HL-60 (cell line): ENCODE measurements around the gene C5orf52.
"Not testable (repeated sequence)": the region's sequence is repeated elsewhere in the genome, so short reads cannot be mapped to it uniquely, and the experiment has no call there.

Source experiments
- DNase-seq, 2 experiments: peaks; one replicate each; pipeline ENCODE4 v3.0.0-alpha.2; 2010 to 2020; ENCODE audit warnings: low read depth in 1 of 2, low spot score in 1 of 2
- H3K27ac ChIP-seq: fragments of 250-450 bp; sonication (Bioruptor Pico); replicated peaks from 2 replicates; pipeline ENCODE4 v1.5.1; 2020; ENCODE audit warnings: mild to moderate bottlenecking, moderate library complexity
- H3K27me3 ChIP-seq: fragments of 250-450 bp; sonication (Bioruptor Pico); 2 replicates; pipeline ENCODE4 v1.5.1; 2021; ENCODE audit warnings: mild to moderate bottlenecking, moderate library complexity; ENCODE audit not compliant: insufficient read depth, poor library complexity, severe bottlenecking
- H3K4me3 ChIP-seq: replicated peaks from 2 replicates; pipeline ENCODE4 v1.5.1; 2011; ENCODE audit warnings: mild to moderate bottlenecking, control low read depth, low read length; ENCODE audit not compliant: insufficient read depth
- GABPA ChIP-seq: IDR thresholded peaks from 2 replicates; pipeline ENCODE4 v1.6.1; 2012; ENCODE audit warnings: low read depth
- POLR2AphosphoS5 ChIP-seq: IDR thresholded peaks from 2 replicates; pipeline ENCODE4 v1.6.1; 2012; ENCODE audit warnings: low read depth
- SPI1 ChIP-seq: IDR thresholded peaks from 2 replicates; pipeline ENCODE4 v1.6.1; 2012; ENCODE audit warnings: low read depth, mild to moderate bottlenecking, borderline replicate concordance
- TF ChIP-seq, protein P1 (sequence below): IDR thresholded peaks from 2 replicates; pipeline ENCODE4 v1.6.1; 2012; ENCODE audit warnings: low read depth; ENCODE audit not compliant: insufficient replicate concordance
- TF ChIP-seq, protein P2 (sequence below): IDR thresholded peaks from one replicate; pipeline ENCODE4 v1.5.1; 2011; ENCODE audit warnings: low read length, control low read depth, inconsistent platforms; ENCODE audit not compliant: insufficient read depth

C5orf52 gene

DNA sequence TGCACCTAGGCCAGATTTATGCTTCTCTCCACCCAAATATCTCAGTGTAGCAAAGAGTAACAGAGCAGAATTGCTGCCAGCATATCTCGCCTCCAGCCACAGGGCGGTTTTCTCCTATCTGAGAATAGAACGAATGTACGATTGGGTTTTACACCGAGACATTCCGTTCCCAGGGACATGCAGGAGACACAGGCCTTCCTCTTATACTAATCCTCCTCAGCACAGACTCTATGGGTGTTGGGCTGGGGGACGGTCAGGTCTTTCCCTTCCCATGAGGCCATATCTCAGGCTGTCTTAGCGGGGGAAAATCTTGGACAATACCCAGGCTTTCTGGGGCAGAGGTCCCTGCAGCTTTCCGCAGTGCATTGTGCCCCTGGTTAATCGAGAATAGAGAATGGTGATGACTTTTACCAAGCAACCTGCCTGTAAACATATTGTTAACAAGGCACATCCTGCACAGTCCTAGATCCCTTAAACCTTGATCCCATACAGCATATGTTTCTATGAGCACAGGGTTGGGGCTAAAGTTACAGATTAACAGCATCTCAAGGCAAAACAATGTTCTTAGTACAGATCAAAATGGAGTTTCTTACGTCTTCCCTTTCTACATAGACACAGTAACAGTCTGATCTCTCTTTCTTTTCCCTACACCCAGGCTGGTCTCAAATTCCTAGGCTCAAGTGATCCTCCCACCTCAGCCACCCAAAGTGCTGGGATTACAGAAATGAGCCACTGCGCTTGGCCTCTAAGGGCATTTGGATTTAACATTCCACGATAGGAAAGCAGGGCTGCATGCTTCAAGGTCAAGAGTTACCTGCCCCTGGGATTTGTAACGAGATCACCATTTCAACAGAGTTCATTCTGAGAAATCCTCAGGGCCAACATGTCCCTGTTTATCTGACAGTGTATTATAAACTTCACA is 15.2 kb downstream of the C5orf52 start:
- not testable (repeated sequence) for DNase-seq, H3K27me3 ChIP-seq, H3K4me3 ChIP-seq, H3K27ac ChIP-seq

DNA sequence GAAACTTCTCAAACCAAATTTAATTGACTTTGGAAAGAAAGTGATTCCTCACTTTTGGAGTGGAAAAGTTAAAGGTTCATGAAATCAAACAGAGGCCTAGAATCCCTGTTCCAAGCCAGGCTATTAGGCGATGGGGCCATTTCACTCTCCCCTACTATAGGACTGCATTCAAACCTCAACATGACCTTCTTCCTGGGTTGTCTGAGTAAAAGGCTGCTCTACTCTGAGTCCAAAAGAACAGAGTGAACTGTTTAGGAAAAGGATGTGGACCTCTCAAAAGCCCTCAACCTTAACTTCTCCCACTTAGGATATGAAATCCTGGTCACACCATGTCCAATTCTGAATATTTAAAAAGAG is 15.8 kb downstream of the C5orf52 start:
- TF ChIP-seq POLR2AphosphoS5 (no peak), SPI1 (no peak), GABPA (no peak)
- TF ChIP-seq, protein P1, sequence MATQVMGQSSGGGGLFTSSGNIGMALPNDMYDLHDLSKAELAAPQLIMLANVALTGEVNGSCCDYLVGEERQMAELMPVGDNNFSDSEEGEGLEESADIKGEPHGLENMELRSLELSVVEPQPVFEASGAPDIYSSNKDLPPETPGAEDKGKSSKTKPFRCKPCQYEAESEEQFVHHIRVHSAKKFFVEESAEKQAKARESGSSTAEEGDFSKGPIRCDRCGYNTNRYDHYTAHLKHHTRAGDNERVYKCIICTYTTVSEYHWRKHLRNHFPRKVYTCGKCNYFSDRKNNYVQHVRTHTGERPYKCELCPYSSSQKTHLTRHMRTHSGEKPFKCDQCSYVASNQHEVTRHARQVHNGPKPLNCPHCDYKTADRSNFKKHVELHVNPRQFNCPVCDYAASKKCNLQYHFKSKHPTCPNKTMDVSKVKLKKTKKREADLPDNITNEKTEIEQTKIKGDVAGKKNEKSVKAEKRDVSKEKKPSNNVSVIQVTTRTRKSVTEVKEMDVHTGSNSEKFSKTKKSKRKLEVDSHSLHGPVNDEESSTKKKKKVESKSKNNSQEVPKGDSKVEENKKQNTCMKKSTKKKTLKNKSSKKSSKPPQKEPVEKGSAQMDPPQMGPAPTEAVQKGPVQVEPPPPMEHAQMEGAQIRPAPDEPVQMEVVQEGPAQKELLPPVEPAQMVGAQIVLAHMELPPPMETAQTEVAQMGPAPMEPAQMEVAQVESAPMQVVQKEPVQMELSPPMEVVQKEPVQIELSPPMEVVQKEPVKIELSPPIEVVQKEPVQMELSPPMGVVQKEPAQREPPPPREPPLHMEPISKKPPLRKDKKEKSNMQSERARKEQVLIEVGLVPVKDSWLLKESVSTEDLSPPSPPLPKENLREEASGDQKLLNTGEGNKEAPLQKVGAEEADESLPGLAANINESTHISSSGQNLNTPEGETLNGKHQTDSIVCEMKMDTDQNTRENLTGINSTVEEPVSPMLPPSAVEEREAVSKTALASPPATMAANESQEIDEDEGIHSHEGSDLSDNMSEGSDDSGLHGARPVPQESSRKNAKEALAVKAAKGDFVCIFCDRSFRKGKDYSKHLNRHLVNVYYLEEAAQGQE, result no peak
- TF ChIP-seq, protein P2, sequence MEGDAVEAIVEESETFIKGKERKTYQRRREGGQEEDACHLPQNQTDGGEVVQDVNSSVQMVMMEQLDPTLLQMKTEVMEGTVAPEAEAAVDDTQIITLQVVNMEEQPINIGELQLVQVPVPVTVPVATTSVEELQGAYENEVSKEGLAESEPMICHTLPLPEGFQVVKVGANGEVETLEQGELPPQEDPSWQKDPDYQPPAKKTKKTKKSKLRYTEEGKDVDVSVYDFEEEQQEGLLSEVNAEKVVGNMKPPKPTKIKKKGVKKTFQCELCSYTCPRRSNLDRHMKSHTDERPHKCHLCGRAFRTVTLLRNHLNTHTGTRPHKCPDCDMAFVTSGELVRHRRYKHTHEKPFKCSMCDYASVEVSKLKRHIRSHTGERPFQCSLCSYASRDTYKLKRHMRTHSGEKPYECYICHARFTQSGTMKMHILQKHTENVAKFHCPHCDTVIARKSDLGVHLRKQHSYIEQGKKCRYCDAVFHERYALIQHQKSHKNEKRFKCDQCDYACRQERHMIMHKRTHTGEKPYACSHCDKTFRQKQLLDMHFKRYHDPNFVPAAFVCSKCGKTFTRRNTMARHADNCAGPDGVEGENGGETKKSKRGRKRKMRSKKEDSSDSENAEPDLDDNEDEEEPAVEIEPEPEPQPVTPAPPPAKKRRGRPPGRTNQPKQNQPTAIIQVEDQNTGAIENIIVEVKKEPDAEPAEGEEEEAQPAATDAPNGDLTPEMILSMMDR, result no peak
- H3K27me3 ChIP-seq, result no peaks in the 10 kb centered on the region
- no peak for DNase-seq
- H3K27ac ChIP-seq, result no peak overlapping the region
- H3K4me3 ChIP-seq, result no peak overlapping the region

DNA sequence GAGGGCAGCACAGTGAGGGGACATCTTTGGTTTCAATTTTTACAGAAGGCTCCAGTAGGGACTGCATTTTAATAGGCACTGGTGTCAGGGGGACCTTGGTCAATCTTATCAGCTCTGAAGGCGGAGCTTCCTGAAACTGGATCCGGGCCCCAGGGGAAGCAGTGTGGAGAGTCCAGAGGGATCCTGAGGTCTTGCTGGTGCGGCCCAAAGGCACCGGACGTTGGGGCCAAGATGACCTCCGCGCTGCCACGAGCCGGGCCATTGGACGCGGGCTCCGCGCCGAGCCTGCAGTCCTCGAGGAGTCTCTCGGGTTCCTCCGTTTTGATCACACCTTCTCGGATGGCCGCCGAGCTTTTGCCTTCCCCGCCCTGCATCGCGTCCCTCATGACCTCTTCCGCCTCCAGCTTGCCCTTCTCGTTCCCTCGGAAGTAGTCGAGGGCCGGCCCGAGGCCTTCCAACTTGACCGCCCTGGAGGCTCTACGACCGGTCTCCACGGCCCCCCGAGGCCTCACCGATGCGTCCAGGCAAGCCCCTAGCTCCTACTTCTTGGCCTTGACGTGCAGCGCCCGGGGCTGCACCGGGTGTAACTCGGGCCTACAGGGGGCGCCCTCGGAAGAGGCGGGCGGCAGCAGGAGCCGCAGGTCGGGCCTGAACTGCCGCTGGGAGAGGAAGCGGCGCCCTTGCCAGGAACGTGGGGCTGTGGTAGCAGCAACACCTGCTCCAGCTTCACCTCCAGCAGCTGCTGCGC is 18.8 kb downstream of the C5orf52 start:
- TF ChIP-seq, protein P2, result no peak
- no peak for TF ChIP-seq SPI1
- TF ChIP-seq POLR2AphosphoS5, result no peak
- no peak for TF ChIP-seq GABPA
- TF ChIP-seq, protein P1, result no peak
- Histone ChIP-seq H3K27ac (no peak overlapping the region), H3K27me3 (no peaks in the 10 kb centered on the region), H3K4me3 (no peak overlapping the region)
- no peak for DNase-seq

DNA sequence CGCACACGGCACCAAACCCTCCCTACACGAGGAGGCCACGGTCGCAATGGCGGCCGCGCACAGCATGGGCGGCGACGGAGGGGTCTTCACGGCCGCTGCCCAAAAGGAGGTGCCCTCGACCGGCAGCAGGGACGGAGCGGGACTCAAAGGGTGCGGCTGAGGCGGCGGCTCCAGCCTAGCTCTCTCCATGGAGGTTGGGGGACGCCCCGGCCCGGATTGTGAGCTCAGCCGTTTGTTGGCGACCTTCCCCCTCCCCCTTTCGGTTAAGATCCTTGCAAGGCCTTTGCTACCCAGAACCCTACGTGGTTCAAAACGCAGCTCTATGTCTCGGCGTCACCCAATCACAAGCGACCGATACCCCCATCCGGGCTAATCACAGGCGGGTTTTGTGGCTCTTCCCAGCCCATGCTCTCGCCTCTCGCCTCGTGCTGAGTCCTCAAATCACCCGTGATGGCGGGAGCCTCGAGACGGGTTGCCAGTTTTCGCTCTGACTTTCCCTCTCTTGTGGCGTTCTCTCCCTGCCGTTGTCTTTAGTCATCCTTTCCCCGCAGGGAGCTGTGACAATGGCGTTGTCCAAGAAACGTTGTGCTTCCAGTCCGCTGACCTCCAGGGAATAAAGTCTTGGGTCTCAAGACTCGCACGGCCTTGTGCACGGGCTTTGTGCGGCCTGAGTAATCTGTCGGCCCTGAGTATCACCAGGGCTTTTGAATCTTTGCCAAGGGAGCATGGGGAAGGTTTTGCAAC is 19.5 kb downstream of the C5orf52 start:
- H3K27me3 ChIP-seq, result no peaks in the 10 kb centered on the region
- no peak for DNase-seq
- TF ChIP-seq, protein P2, result no peak
- TF ChIP-seq, protein P1, result no peak
- TF ChIP-seq SPI1 (no peak), POLR2AphosphoS5 (no peak), GABPA (no peak)
- no peak overlapping the region for H3K4me3 ChIP-seq
- H3K27ac ChIP-seq, result no peak overlapping the region

DNA sequence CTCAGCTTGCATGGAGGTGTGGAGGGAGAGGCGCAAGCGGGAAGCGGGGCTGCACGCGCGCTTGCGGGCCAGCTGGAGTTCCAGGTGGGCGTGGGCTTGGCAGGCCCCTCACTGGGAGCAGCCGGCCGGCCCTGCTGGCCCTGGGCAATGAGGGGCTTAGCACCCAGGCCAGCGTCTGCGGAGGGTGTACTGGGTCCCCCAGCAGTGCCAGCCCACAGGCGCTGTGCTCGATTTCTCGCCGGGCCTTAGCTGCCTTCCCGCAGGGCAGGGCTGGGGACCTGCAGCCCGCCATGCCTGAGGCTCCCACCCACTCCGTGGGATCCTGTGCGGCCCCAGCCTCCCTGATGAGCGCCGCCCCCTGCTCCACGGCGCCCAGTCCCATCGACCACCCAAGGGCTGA is 22.5 kb downstream of the C5orf52 start:
- H3K27ac ChIP-seq, DNase-seq, H3K4me3 ChIP-seq, H3K27me3 ChIP-seq: not testable (repeated sequence)
